Lung (tissue), 12 donors: ENCODE data around the gene NXPH3. TPM values are rescaled to one million over a fixed set of nuclear protein-coding genes. Genes with fewer than 3 reads are reported as not detected.

Source experiments
- ATAC-seq: fragments of 200-7000 bp; cut with Tn5 transposase; one replicate; pipeline ENCODE4 v1.9.1; 2020; ENCODE audit warnings: moderate number of reproducible peaks; ENCODE audit not compliant: insufficient read depth, low FRiP score
- DNase-seq, 3 donors: peaks; one replicate each; pipeline ENCODE4 v3.0.0-alpha.2; 2013 to 2017
- H3K27ac ChIP-seq, 2 donors: one replicate each; pipeline ENCODE4 v1.5.1; 2013; ENCODE audit warnings: mild to moderate bottlenecking in 2 of 2, moderate library complexity in 2 of 2, control low read depth in 1 of 2, inconsistent platforms in 1 of 2, low read depth in 1 of 2, low read length in 1 of 2
- H3K27me3 ChIP-seq, 3 donors: one replicate each; pipeline ENCODE4 v1.5.1; 2013; ENCODE audit warnings: low read length in 2 of 3; ENCODE audit not compliant: control insufficient read depth in 3 of 3, insufficient read depth in 3 of 3
- H3K36me3 ChIP-seq, 4 donors: one replicate each; pipeline ENCODE4 v1.5.1; 2013; ENCODE audit warnings: low read length in 4 of 4, mild to moderate bottlenecking in 1 of 4, moderate library complexity in 1 of 4; ENCODE audit not compliant: control insufficient read depth in 4 of 4, insufficient read depth in 4 of 4
- H3K4me1 ChIP-seq, 5 donors: one replicate each; pipeline ENCODE4 v1.5.1; 2013; ENCODE audit warnings: low read length in 5 of 5, mild to moderate bottlenecking in 2 of 5, moderate library complexity in 1 of 5; ENCODE audit not compliant: control insufficient read depth in 5 of 5, insufficient read depth in 5 of 5
- H3K4me3 ChIP-seq: one replicate; pipeline ENCODE4 v1.5.1; 2013; ENCODE audit warnings: mild to moderate bottlenecking, control low read depth, moderate library complexity
- H3K9ac ChIP-seq, 2 donors: one replicate each; pipeline ENCODE4 v1.5.1; 2013; ENCODE audit warnings: low read length in 2 of 2, control low read depth in 1 of 2; ENCODE audit not compliant: insufficient read depth in 1 of 2
- H3K9me3 ChIP-seq, 4 donors: one replicate each; pipeline ENCODE4 v1.5.1; 2013; ENCODE audit warnings: low read length in 3 of 4, mild to moderate bottlenecking in 1 of 4, moderate library complexity in 1 of 4; ENCODE audit not compliant: control insufficient read depth in 4 of 4, insufficient read depth in 3 of 4
- CTCF ChIP-seq: IDR thresholded peaks from 2 replicates; pipeline ENCODE4 v1.5.1; 2012; ENCODE audit warnings: mild to moderate bottlenecking; ENCODE audit errors: control extremely low read depth, extremely low read depth
- WGBS, 2 donors: extraction: QIAGEN DNeasy Blood & Tissue Kit; methylation state at CpG; one replicate each; pipeline ENCODE4 v1.1.7; 2013; 5-methylcytosine and 5-hydroxymethylcytosine counted together
- polyA plus RNA-seq, 2 donors: library from polyadenylated mRNA; stranded (reverse); fragments of 200-250 nt; gene quantifications; one replicate each; pipeline ENCODE4 v1.2.1, GENCODE V29; 2013
- total RNA-seq, 2 donors: library from RNA; depleted of rRNA in 1 of 2; stranded (reverse); fragments of >200 nt in 1 of 2; gene quantifications; one replicate each; pipeline ENCODE4 v1.2.1, GENCODE V29; 2014 to 2021
- donor health status: control.
- donor health status: control.
- donor health status: Bipolar disorder and iron deficiency.
- donor health status: healthy.
- donor health status: DM: yes; HTN: yes; CAD: no.

NXPH3 gene
- total and polyA plus RNA-seq, 4 donors = 1.1 to 3.1 (median 2.0) TPM

DNA sequence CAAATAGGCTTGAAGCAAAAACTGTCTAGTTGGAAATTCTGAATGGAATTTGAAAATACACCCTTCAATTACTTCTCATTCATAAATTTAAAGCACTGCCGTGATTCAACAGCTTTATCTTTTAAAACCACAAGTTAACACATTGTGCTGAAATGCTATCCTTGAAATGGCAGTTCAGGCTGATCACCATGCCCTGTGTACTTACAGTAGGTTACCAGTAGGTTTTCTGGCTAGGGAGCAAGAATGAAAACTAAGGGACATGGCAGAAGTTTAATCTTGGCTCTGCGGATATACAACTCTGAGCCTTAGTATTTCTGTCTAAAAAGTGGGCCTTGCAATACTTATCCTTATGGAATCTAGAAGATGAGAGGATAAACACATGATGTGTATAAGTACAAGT, 28.0 kb downstream of the NXPH3 start:
- ATAC-seq (no peak), DNase-seq (no peak)
- no peak overlapping the region for H3K4me3 ChIP-seq
- H3K36me3 ChIP-seq = peaks cover 27 to 42% (median 31%) of the 10 kb centered on the region in 4 donors
- WGBS, 2 donors = 77 to 87% methylated on average over 2 of the region's 2 CpGs
- no peaks in the 10 kb centered on the region for H3K9me3 ChIP-seq
- H3K27me3 ChIP-seq = no peaks in the 10 kb centered on the region
- no peak for TF ChIP-seq CTCF
- H3K27ac ChIP-seq = no peak overlapping the region
- H3K9ac ChIP-seq = no peak overlapping the region
- peaks cover 0 to 4% (median 0%) of the 10 kb centered on the region in 5 donors for H3K4me1 ChIP-seq

GRCh38 chr17:49604314-49604869, 28.7 kb downstream of the NXPH3 start:
- Histone ChIP-seq H3K36me3 (peaks cover 29 to 42% (median 33%) of the 10 kb centered on the region in 4 donors), H3K9ac (no peak overlapping the region), H3K27ac (peak overlapping the region in 1 of 2 donors; percentile 20), H3K4me3 (no peak overlapping the region), H3K27me3 (no peaks in the 10 kb centered on the region), H3K9me3 (no peaks in the 10 kb centered on the region), H3K4me1 (peaks cover 0 to 4% (median 0%) of the 10 kb centered on the region in 5 donors)
- no peak for TF ChIP-seq CTCF
- DNase-seq (no peak), ATAC-seq (no peak)
- WGBS, 2 donors = 77 to 81% methylated on average over 7 of the region's 7 CpGs

GRCh38 chr17:49610883-49611584, 35.4 kb downstream of the NXPH3 start:
- Histone ChIP-seq H3K9ac (no peak overlapping the region), H3K36me3 (peaks cover 16 to 32% (median 23%) of the 10 kb centered on the region in 4 donors), H3K27me3 (no peaks in the 10 kb centered on the region), H3K4me3 (no peak overlapping the region), H3K9me3 (no peaks in the 10 kb centered on the region), H3K27ac (no peak overlapping the region), H3K4me1 (peaks cover 0 to 4% (median 0%) of the 10 kb centered on the region in 5 donors)
- 62 to 67% methylated on average over 5 of the region's 5 CpGs for WGBS, 2 donors
- DNase-seq (no peak), ATAC-seq (no peak)
- TF ChIP-seq CTCF = no peak
